ENCODE results near the gene USP35.
"Not testable (repeated sequence)": the region's sequence is repeated elsewhere in the genome, so short reads cannot be mapped to it uniquely, and the experiment has no call there.

The USP35 gene

DNA sequence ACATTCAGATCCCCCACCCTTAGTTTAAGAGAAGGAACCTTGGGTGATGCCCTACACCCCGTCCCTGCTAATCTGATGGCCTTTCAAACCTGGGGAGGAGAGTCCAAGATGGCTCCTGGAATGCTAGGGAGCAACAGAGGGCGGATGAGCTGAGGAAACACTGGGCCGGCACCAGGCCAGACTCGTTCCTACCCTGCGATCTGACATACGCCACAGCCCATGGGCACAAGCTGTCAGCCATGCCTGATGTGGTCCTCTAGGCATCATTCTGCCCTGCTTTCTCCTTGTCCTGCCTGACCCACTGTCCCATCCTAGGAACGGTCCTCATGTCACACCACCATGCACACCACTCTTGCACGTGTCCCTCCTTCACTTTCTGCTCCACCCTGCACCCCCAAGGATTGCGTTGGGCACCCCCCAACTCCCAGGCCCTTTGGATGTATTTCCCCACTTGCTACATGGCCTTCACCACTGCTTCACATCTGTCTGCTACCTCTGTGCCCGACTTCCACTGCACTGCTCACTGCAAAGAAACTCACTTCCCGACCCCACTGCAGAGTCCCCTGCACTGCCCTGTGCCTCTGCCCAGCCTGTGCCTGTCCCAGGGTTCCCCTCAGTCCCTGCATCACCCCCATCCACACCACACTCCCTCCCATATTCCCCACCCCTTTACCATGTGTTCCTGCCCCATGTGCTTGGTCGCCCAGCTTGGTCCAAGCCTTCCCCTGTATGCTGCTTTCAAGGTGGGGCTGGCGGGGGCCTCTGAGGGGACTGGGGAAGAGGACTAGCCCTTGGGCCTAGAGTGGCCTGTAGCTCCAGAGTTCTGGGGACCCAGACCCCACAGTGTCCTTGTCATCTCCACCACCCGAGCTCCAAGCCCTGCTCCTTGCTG is 29.2 kb downstream of the USP35 start:
- DNase-seq (ENCODE audit: low spot score), result no peak

- DNase-seq (ENCODE audit: low spot score), result no peak
Measured at GRCh38 chr11:78218707-78219492, 30.2 kb downstream of the USP35 start.

DNA sequence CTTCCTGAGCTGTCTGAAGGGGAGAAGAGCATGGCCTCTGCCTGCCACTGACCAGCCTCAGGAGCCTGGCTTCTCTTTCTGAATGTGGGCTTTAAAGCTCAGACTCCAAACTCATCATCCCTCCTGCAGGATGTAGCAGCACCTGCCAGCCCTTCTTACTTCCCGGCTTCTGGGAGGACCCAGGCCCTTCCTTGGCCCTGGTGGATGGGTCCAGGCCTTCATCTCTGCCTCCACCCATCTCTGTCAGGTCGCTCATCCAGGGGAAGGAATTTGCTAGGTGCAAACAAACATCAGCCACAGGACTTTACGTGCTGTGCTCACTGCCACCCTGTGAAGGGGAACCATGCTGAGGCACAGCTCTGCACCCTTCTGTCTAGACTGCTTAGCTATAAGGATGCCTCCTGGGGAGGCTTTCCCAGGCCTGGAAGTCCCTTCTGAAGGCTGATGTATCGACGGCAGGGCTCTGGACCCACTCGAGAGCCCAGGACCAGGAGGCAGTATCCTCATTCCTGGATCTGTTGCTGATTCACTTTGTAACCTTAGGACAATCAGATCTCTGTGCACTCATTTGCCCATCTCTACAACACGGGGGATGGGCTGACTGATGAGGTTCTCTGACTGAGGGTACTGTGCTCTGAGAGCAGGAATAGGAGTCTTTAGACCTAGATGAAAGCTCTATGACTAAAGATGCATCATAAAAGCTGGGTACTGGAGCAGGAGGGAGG is 30.9 kb downstream of the USP35 start:
- no peak for DNase-seq (ENCODE audit: low spot score)

DNA sequence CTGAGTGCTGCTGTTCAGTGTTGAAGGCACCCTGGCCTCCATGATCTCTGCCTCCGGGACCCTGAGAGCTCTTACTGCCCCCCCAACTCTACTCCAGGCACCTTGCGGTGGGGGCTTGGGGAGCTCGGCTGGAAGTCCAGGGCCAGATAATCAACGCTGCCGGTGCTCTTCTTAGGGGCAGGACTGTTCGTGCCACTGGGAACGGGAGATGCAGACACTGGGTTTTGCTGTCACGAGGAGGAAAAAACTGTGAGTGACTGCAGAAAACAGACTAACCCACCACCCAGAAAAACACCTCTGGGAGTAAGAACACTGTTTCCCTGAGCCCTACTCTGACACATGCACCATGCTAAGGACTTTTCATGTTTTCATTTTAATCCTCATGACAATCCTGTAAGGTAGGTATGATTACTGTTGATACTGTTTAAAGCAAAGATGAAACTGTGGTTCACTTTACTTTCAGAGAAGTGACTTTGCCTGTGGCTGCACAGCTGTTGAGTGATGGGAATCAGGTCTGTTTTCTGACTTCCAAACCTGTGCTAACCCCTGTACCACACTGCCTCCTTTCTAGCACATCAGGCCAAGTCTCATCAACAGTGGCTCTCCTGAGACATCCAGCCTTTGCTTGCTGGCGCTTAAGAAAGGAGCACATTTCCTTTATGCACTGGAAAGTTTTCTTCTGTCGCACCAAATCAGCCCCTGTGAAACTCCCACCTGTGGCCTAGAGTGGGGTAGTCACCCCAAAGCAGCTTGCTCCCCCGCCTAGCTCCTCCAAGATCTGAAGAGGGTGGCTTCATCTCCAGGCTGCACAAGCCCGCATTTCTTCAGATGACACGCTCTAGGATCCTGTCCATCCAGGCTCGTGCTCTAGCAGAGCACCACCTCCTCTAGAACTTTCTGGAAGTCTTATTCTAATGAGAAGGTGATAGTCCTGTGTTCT is 31.8 kb downstream of the USP35 start:
- no peak for DNase-seq (ENCODE audit: low spot score)

DNA sequence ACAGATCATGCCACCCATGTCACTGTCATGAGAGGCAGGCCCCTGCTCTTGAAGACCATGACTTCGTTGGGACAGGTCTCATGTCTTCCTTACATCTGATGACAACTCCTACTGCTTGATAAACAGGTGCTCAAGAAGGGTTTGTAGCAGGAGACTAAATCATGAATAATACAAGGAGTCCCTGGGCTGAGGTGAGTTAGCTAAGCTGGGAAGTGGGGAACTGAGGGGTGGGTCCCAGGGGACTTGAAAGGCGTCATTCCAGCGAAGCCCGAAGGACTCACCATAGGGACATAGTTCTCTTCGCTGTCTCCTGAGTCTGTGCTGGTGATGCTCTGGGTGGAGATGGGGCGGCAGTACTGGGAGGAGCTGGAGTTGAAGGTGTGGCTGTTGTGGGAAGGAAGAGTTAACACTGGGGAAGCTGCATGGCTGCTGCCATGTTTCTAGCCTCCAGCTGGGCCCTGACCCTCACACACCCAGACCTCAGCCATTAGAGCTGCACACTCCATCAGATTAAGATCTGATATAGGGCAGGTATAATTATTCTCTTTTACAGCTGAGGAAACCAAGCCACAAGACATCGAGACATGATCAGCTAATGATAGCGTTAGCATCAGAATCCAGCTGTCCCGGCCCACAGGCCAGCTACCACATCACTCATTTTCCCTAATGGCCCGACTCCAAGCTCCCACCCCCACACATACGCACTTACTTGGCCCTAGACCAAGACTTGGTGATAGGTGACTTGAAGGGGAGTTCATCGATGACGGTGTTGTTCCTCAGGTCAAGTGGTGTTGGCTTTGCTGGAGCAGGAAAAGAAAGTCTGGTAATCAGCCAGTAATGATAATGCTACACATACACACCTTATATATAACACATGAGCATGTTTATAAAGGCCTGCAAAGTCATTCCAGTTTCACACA is 32.9 kb downstream of the USP35 start:
- DNase-seq (ENCODE audit: low spot score), result no peak

- DNase-seq (ENCODE audit: low spot score), result not testable (repeated sequence)
Measured at GRCh38 chr11:78222726-78223125, 34.0 kb downstream of the USP35 start.

DNA sequence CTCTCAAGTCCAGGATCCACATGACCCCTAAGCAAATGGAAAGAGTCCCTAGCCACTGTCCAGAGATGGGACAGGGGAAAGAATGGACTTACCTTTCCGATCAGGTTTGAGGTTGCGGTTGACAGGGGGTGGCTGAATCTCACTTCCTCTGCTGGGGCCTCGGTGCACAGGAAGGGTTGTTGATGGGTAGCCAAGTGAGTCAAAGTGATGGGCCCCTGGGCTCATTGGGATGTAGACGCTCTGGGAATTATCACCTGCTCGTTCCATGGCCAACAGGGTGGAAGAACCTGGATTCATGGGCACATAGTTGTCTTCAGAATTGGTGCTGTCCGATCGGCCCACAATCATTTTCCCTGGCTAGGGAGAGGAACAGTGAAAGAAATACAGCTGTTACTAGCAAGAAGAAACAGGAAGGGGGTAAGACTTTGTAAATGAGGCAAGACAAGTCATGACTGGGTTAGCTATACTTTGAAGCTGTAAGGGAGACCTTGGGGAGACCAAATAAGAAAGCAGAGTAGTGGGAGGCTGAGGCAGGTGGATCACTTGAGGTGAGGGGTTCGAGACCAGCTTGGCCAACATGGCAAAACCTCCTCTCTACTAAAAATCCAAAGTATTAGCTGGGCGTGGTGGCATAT is 34.7 kb downstream of the USP35 start:
- DNase-seq (ENCODE audit: low spot score), result no peak

GRCh38 chr11:78224506-78224905 is 35.8 kb downstream of the USP35 start:
- no peak for DNase-seq (ENCODE audit: low spot score)

- DNase-seq (ENCODE audit: low spot score), result no peak
Measured at GRCh38 chr11:78224906-78225420, 36.2 kb downstream of the USP35 start.

DNA sequence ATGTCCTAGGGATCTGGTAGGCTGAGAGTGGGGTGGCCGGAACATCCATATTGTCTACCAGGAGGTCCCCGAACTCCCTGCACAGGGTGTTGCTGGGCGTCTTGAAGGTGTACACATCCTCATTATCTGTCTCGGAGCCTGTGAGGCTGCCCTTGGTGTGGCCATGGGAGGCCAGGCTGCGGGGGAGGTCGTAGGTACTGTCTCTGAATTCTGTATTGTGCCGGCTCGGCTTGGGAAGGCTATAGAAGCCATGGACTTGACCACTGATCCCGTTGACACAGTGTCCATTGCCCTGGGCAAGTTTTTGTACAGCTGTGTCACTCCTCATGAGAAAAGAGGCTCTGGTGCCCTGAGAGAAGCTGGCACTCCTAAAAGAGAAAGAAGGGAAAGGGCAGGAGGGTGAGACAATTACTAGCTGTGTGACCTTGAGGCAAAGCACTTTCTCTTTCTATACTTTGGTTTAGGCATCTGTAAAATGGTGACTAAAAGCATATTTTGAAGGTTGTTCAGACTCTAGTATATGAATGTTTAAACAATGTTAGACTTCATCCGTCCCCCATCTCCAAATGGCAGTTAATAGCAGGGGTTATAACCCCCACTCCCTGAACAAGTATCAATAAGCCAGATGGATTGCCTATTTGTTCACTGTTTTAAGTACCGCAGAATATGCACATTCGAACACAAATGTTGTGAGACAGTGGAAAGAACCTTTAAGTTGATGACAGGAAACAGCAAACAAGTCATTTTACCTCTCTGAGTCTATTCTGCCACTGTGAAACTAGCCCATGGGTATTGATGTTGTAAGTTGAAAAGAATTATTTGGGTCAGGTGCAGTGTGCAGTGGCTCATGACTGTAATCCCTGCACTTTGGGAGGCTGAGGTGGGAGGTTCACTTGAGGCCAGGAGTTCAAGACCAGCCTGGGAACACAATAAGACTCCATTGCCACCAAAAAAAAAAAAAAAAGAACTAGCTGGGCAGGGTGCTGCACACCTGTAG is 38.3 kb downstream of the USP35 start:
- DNase-seq (ENCODE audit: low spot score), result no peak

GRCh38 chr11:78227921-78228320 is 39.2 kb downstream of the USP35 start:
- no peak for DNase-seq (ENCODE audit: low spot score)

GRCh38 chr11:78228467-78228866 is 39.7 kb downstream of the USP35 start:
- peak; percentile 68 for DNase-seq (ENCODE audit: low spot score)

GRCh38 chr11:78229106-78229505 is 40.4 kb downstream of the USP35 start:
- no peak for DNase-seq (ENCODE audit: low spot score)

DNA sequence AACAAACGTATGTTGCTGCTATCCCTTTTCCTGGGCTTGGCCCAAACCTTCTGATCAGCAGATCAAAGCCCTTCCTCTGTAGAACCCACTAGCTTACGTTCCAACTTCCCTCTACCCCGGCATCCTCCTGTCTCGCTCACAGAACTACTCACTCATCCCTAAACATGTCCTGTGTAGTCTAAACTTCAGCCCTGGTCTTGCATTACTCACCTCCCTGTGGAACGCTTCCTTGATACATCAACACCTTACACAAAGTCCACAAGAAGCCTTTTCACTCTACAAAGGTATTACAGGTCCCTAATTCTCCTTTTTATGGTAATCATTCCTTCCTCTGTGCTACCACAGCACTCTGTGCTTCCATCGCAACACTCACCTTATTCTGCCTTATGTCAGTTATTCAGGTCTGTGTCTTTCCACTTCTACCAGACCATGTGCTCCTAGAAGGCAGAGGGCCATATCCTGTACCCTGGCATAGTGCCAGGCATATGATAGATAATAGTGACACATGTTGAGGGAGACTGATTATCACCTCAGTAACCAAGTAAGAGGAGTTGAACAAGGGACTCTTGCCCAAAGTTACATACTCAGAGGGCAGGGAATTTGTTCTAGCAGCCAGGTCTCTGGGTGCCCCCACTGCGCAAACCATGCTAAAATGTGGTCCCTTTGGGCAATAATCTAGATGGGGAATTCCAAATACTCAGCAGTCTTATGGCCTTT is 41.6 kb downstream of the USP35 start:
- DNase-seq (ENCODE audit: low spot score), result no peak

DNA sequence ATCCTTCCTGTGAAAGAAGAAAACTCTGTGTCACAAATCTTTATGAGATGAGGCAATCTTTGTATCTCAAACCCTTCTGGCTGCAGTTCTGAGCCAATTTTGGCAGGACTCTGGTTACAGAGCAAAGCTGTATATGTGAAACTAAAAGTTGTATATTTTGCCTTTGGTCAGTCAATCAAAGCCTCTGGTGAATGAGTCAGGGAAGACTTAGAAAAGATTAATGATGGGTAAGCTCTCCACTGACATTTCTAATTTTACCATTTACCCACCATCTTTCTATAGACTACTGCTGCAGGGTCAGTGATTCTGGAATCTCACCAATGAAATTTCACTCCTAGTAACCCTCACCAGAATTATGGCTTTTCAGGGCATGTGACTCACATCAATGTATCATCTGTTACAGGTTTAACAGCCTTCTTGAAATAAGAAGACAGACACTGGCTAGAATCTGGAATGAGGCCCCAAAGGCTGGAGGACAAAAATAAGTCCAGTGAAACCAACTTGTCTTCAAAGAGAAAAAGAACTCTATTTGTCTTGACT is 43.3 kb downstream of the USP35 start:
- DNase-seq (ENCODE audit: low spot score), result peak; percentile 52

GRCh38 chr11:78233046-78233445 is 44.3 kb downstream of the USP35 start:
- not testable (repeated sequence) for DNase-seq (ENCODE audit: low spot score)

- DNase-seq (ENCODE audit: low spot score), result no peak
Measured at GRCh38 chr11:78234006-78234405, 45.3 kb downstream of the USP35 start.
